DMS153 treated with DMSO at 0.1 percent for 48 hours (cell line): ENCODE results near the gene GRID1.
"Not testable (repeated sequence)": the region's sequence is repeated elsewhere in the genome, so short reads cannot be mapped to it uniquely, and the experiment has no call there.

ENCODE experiments used
- DNase-seq: peaks from one replicate; lab custom pipeline; 2025; ENCODE audit not compliant: unreplicated experiment; lab: John Stamatoyannopoulos, UW

The GRID1 gene

GRCh38 chr10:86194684-86195083 lies 171.9 kb downstream of the GRID1 start:
- no peak for DNase-seq

GRCh38 chr10:86193841-86194240 lies 172.8 kb downstream of the GRID1 start:
- DNase-seq, result no peak

- DNase-seq, result no peak
These were observed 173.9 kb downstream of the GRID1 start for GRCh38 chr10:86192691-86193090.

- no peak for DNase-seq
These were observed 174.4 kb downstream of the GRID1 start for GRCh38 chr10:86192147-86192546.

- no peak for DNase-seq
These were observed 174.9 kb downstream of the GRID1 start for GRCh38 chr10:86191686-86192085.

- DNase-seq, result no peak
These were observed 175.4 kb downstream of the GRID1 start for GRCh38 chr10:86191166-86191565.

GRCh38 chr10:86190291-86190690 lies 176.3 kb downstream of the GRID1 start:
- DNase-seq, result no peak

- DNase-seq, result no peak
These were observed 176.7 kb downstream of the GRID1 start for GRCh38 chr10:86189891-86190290.

- DNase-seq, result no peak
These were observed 177.6 kb downstream of the GRID1 start for GRCh38 chr10:86188796-86189558.

- no peak for DNase-seq
These were observed 178.3 kb downstream of the GRID1 start for GRCh38 chr10:86188326-86188725.

GRCh38 chr10:86187499-86188239 lies 178.9 kb downstream of the GRID1 start:
- DNase-seq, result no peak

- DNase-seq, result no peak
These were observed 180.0 kb downstream of the GRID1 start for GRCh38 chr10:86186633-86187032.

- no peak for DNase-seq
These were observed 184.0 kb downstream of the GRID1 start for GRCh38 chr10:86182595-86182994.

GRCh38 chr10:86182150-86182549 lies 184.4 kb downstream of the GRID1 start:
- no peak for DNase-seq

- no peak for DNase-seq
These were observed 185.7 kb downstream of the GRID1 start for GRCh38 chr10:86180861-86181260.

- DNase-seq, result no peak
These were observed 186.6 kb downstream of the GRID1 start for GRCh38 chr10:86179961-86180360.

GRCh38 chr10:86179153-86179524 lies 187.5 kb downstream of the GRID1 start:
- no peak for DNase-seq

- DNase-seq, result no peak
These were observed 188.0 kb downstream of the GRID1 start for GRCh38 chr10:86178401-86179152.

GRCh38 chr10:86177537-86178155 lies 188.9 kb downstream of the GRID1 start:
- DNase-seq, result no peak

- DNase-seq, result no peak
These were observed 189.6 kb downstream of the GRID1 start for GRCh38 chr10:86176850-86177536.

GRCh38 chr10:86175476-86175875 lies 191.1 kb downstream of the GRID1 start:
- DNase-seq, result not testable (repeated sequence)
